Neuronal stem cell (in vitro differentiated cells): ENCODE measurements around the gene DGKB.

Experiments used
- DNase-seq: peaks from one replicate; pipeline ENCODE4 v3.0.0-alpha.2; 2013; ENCODE audit warnings: low spot score
- H2AFZ ChIP-seq: one replicate; pipeline ENCODE4 v1.6.1; 2013; ENCODE audit warnings: mild to moderate bottlenecking, low read length, inconsistent platforms
- H2AK5ac ChIP-seq: 2 replicates; pipeline ENCODE4 v1.6.1; 2013; ENCODE audit warnings: low read depth, mild to moderate bottlenecking, inconsistent platforms, low read length, moderate library complexity, mixed read lengths
- H2BK120ac ChIP-seq: 2 replicates; pipeline ENCODE4 v1.6.1; 2013; ENCODE audit warnings: low read depth, mild to moderate bottlenecking, inconsistent platforms, low read length, moderate library complexity, mixed read lengths
- H2BK12ac ChIP-seq: one replicate; pipeline ENCODE4 v1.6.1; 2013; ENCODE audit warnings: low read length, inconsistent platforms
- H2BK15ac ChIP-seq: 2 replicates; pipeline ENCODE4 v1.6.1; 2013; ENCODE audit warnings: mild to moderate bottlenecking, low read length, inconsistent platforms, mixed read lengths
- H2BK5ac ChIP-seq: one replicate; pipeline ENCODE4 v1.6.1; 2013; ENCODE audit warnings: inconsistent platforms, mild to moderate bottlenecking, low read length, moderate library complexity
- H3K14ac ChIP-seq: one replicate; pipeline ENCODE4 v1.6.1; 2013; ENCODE audit warnings: low read length, inconsistent platforms
- H3K18ac ChIP-seq: 2 replicates; pipeline ENCODE4 v1.6.1; 2013; ENCODE audit warnings: low read length, inconsistent platforms
- H3K23ac ChIP-seq: 2 replicates; pipeline ENCODE4 v1.6.1; 2013; ENCODE audit warnings: low read depth, mild to moderate bottlenecking, mixed read lengths, low read length, inconsistent platforms; ENCODE audit not compliant: poor library complexity
- H3K27ac ChIP-seq: replicated peaks from 3 replicates; pipeline ENCODE4 v1.5.1; 2013; ENCODE audit warnings: low read length, inconsistent platforms
- H3K27me3 ChIP-seq, 3 experiments: 2 replicates each; pipeline ENCODE4 v1.6.1; 2013; ENCODE audit warnings: low read length in 3 of 3, mild to moderate bottlenecking in 2 of 3, inconsistent platforms in 1 of 3, low read depth in 1 of 3, mixed read lengths in 1 of 3, moderate library complexity in 1 of 3; ENCODE audit not compliant: control insufficient read depth in 3 of 3, insufficient read depth in 3 of 3
- H3K36me3 ChIP-seq, 2 donors: replicated peaks in 1 of 2; 2 replicates each; pipeline ENCODE4 v1.6.1; 2013; ENCODE audit warnings: low read length in 2 of 2; ENCODE audit not compliant: control insufficient read depth in 2 of 2, insufficient read depth in 2 of 2
- H3K4ac ChIP-seq: 2 replicates; pipeline ENCODE4 v1.6.1; 2013; ENCODE audit warnings: inconsistent platforms, mild to moderate bottlenecking, low read length, moderate library complexity
- H3K4me1 ChIP-seq, 2 donors: 1 replicate in 1 of 2; 2 replicates in 1 of 2; pipeline ENCODE4 v1.6.1; 2013; ENCODE audit warnings: low read length in 2 of 2, low read depth in 1 of 2; ENCODE audit not compliant: control insufficient read depth in 2 of 2, insufficient read depth in 1 of 2
- H3K4me2 ChIP-seq: one replicate; pipeline ENCODE4 v1.6.1; 2013; ENCODE audit warnings: mild to moderate bottlenecking, low read length, inconsistent platforms; ENCODE audit not compliant: insufficient read depth, poor library complexity, severe bottlenecking
- H3K4me3 ChIP-seq, 2 donors: 2 replicates each; pipeline ENCODE4 v1.5.1; 2013; ENCODE audit warnings: low read length in 2 of 2, mild to moderate bottlenecking in 2 of 2, inconsistent platforms in 1 of 2, moderate library complexity in 1 of 2
- H3K79me1 ChIP-seq: one replicate; pipeline ENCODE4 v1.6.1; 2013; ENCODE audit warnings: low read depth, mild to moderate bottlenecking, inconsistent platforms, low read length, moderate library complexity
- H3K9ac ChIP-seq: one replicate; pipeline ENCODE4 v1.6.1; 2013; ENCODE audit warnings: mild to moderate bottlenecking, low read depth, low read length, inconsistent platforms; ENCODE audit not compliant: poor library complexity
- H3K9me3 ChIP-seq, 2 donors: replicated peaks in 1 of 2; 2 replicates each; pipeline versions ENCODE3 to v1.6.1; 2013; ENCODE audit warnings: low read length in 2 of 2, mild to moderate bottlenecking in 2 of 2, inconsistent platforms in 1 of 2, low read depth in 1 of 2, mixed read lengths in 1 of 2, moderate library complexity in 1 of 2; ENCODE audit not compliant: control insufficient read depth in 2 of 2, insufficient read depth in 1 of 2
- H4K8ac ChIP-seq: one replicate; pipeline ENCODE4 v1.6.1; 2013; ENCODE audit warnings: low read depth, mild to moderate bottlenecking, inconsistent platforms, low read length, moderate library complexity
- H4K91ac ChIP-seq: one replicate; pipeline ENCODE4 v1.6.1; 2013; ENCODE audit warnings: low read length, low read depth, mild to moderate bottlenecking, inconsistent platforms; ENCODE audit not compliant: poor library complexity
- WGBS, 2 donors: extraction: QIAGEN DNeasy Blood & Tissue Kit; methylation state at CpG; one replicate each; pipeline ENCODE4 v1.1.7; 2013; ENCODE audit warnings: missing lambda C conversion rate in 2 of 2, mixed read lengths in 1 of 2; ENCODE audit not compliant: insufficient read length in 2 of 2, insufficient replicate concordance in 1 of 2; ENCODE audit errors: extremely low coverage in 2 of 2; 5-methylcytosine and 5-hydroxymethylcytosine counted together

The DGKB gene

DNA sequence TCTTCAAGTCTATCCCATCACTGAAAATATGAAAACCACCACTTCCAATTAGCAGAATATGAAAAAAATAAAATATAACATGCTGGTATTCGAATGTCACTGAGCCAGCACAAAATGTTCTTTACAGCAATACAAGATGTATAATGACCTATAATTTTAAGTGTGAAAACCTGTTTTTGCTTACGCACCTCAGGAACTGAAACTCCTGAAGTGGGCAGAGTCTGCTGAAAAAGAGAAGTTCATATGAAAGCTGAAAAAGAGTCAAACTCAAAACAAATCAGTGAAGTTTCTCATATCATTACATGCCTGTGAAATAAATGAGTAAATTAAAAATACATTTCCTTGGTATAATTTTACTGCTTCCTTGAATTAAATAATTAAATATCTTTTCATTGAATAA, 272.5 kb downstream of the DGKB start:
- Histone ChIP-seq H4K91ac (no peak overlapping the region), H3K4me1 (no peaks in the 10 kb centered on the region), H4K8ac (no peak overlapping the region), H3K9ac (no peak overlapping the region), H2AK5ac (no peak overlapping the region), H2BK12ac (no peak overlapping the region), H2BK120ac (no peak overlapping the region), H3K27ac (no peak overlapping the region), H2BK15ac (no peak overlapping the region), H3K23ac (no peak overlapping the region), H3K18ac (no peak overlapping the region), H3K27me3 (no peaks in the 10 kb centered on the region), H3K4ac (no peak overlapping the region), H3K4me3 (no peak overlapping the region), H2BK5ac (no peak overlapping the region), H2AFZ (no peak overlapping the region), H3K79me1 (no peaks in the 10 kb centered on the region), H3K9me3 (no peaks in the 10 kb centered on the region), H3K4me2 (no peak overlapping the region), H3K36me3 (no peaks in the 10 kb centered on the region), H3K14ac (no peak overlapping the region)
- no peak for DNase-seq
- WGBS, 2 donors = no CpG with 5 or more reads among the region's 2 CpGs

DNA sequence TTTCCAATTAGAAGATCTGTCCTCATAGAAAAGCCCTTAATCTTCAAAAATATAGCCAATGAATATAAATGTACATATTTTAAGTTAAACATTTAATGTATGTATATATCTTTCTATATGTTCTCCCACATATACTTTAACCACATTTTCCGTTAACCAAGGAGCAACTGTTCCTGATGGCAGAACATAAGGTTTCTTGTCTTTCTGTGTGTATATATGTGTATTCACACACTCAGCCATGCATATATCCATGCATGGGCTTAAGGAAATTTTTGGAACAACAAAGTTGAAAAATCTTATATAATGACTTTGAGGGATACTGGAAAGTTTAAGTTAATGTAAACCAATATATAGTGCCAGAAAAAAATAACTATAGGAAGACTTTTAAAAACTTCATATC, 274.0 kb downstream of the DGKB start:
- H2BK5ac ChIP-seq = no peak overlapping the region
- no peaks in the 10 kb centered on the region for H3K27me3 ChIP-seq
- no peak overlapping the region for H2AFZ ChIP-seq
- no peaks in the 10 kb centered on the region for H3K4me1 ChIP-seq
- no peak overlapping the region for H3K9ac ChIP-seq
- H3K4me3 ChIP-seq = no peak overlapping the region
- DNase-seq = no peak
- no peak overlapping the region for H2BK120ac ChIP-seq
- no CpG with 5 or more reads among the region's 1 CpG for WGBS, 2 donors
- no peak overlapping the region for H3K14ac ChIP-seq
- no peaks in the 10 kb centered on the region for H3K9me3 ChIP-seq
- no peak overlapping the region for H4K91ac ChIP-seq
- no peak overlapping the region for H2AK5ac ChIP-seq
- H3K4me2 ChIP-seq = no peak overlapping the region
- H3K36me3 ChIP-seq = no peaks in the 10 kb centered on the region
- H3K23ac ChIP-seq = no peak overlapping the region
- no peak overlapping the region for H2BK15ac ChIP-seq
- H3K18ac ChIP-seq = no peak overlapping the region
- H2BK12ac ChIP-seq = no peak overlapping the region
- H4K8ac ChIP-seq = no peak overlapping the region
- no peak overlapping the region for H3K27ac ChIP-seq
- no peak overlapping the region for H3K4ac ChIP-seq
- no peaks in the 10 kb centered on the region for H3K79me1 ChIP-seq

DNA sequence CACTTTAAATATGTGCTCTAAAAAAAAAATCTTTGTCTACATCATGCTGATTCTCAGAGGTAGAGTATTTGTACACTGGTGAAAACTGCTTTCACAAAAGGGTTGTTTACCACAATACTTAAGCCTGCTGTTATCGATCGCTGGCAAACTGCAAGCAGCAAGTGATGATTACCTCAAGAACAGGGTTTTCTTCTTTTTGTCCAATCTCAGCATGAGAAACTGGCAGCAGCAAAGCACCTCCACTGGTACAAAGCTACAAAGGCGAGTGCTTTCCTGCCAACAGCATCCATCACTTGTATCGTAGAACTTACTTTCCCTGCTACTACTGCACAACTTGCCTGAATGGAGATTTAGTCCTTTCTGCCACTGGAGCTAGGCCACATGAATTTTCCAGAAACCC, 276.5 kb downstream of the DGKB start:
- H2AFZ ChIP-seq = peak overlapping the region; percentile 0
- H3K23ac ChIP-seq = no peak overlapping the region
- no peak overlapping the region for H2BK12ac ChIP-seq
- H3K27me3 ChIP-seq = no peaks in the 10 kb centered on the region
- H3K4me2 ChIP-seq = no peak overlapping the region
- H3K9ac ChIP-seq = no peak overlapping the region
- H2BK120ac ChIP-seq = no peak overlapping the region
- H3K4ac ChIP-seq = no peak overlapping the region
- H3K4me3 ChIP-seq = no peak overlapping the region
- no peaks in the 10 kb centered on the region for H3K79me1 ChIP-seq
- no peak overlapping the region for H2AK5ac ChIP-seq
- no peaks in the 10 kb centered on the region for H3K36me3 ChIP-seq
- no peak overlapping the region for H3K18ac ChIP-seq
- peaks cover 2 to 5% of the 10 kb centered on the region in 2 donors for H3K4me1 ChIP-seq
- no peak overlapping the region for H4K8ac ChIP-seq
- no peak overlapping the region for H3K27ac ChIP-seq
- H2BK5ac ChIP-seq = no peak overlapping the region
- WGBS, 2 donors = no CpG with 5 or more reads among the region's 4 CpGs
- no peaks in the 10 kb centered on the region for H3K9me3 ChIP-seq
- H3K14ac ChIP-seq = no peak overlapping the region
- H2BK15ac ChIP-seq = no peak overlapping the region
- DNase-seq = no peak
- H4K91ac ChIP-seq = no peak overlapping the region

DNA sequence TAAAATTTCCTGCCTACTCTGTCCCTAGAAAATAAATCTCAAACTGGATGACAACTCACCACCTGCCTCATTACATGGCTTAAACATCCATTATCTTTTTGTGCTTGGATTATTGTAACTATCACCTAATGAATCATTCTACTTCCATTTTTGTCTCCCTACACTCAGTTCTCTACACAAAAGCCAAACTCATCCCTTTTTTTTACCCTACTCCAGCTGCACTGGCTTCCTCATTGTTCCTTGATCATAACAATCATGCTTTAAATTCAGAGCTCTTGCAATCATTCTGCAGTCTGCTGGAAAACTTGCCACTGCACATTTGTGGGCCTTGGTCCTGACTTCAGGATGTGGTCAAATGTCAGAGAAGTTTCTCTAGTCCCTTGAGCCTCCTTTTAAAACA, 280.0 kb downstream of the DGKB start:
- peaks cover 2 to 5% of the 10 kb centered on the region in 2 donors for H3K4me1 ChIP-seq

More for the DNA sequence above, 280.0 kb downstream of the DGKB start:
- no peaks in the 10 kb centered on the region for H3K27me3 ChIP-seq
- no peak overlapping the region for H3K27ac ChIP-seq
- H3K79me1 ChIP-seq = no peaks in the 10 kb centered on the region
- no peak overlapping the region for H2AK5ac ChIP-seq
- no peak overlapping the region for H2BK120ac ChIP-seq
- H2BK5ac ChIP-seq = no peak overlapping the region
- no peak overlapping the region for H4K8ac ChIP-seq
- no peak overlapping the region for H2BK15ac ChIP-seq
- H3K9ac ChIP-seq = no peak overlapping the region
- H3K36me3 ChIP-seq = no peaks in the 10 kb centered on the region
- no peak for DNase-seq
- no peak overlapping the region for H2BK12ac ChIP-seq
- H3K4me3 ChIP-seq = no peak overlapping the region
- H3K4me2 ChIP-seq = no peak overlapping the region
- no peak overlapping the region for H3K23ac ChIP-seq
- H3K18ac ChIP-seq = no peak overlapping the region
- no peak overlapping the region for H3K4ac ChIP-seq
- H3K9me3 ChIP-seq = no peaks in the 10 kb centered on the region
- no peak overlapping the region for H3K14ac ChIP-seq
- H4K91ac ChIP-seq = no peak overlapping the region
- peak overlapping the region; percentile 36 for H2AFZ ChIP-seq
